Activated CD8-positive, alpha-beta memory T cell treated with anti-CD3 and anti-CD28 coated beads, Interleukin-2, amount 50 U/mL, for 1 hour (primary cell): ENCODE data around the gene CLDN19.
"Not testable (repeated sequence)": the region's sequence is repeated elsewhere in the genome, so short reads cannot be mapped to it uniquely, and the experiment has no call there.

ENCODE experiments used
- DNase-seq: peaks from one replicate; pipeline ENCODE4 v3.0.0-alpha.2; 2020; ENCODE audit errors: extremely low read depth

The CLDN19 gene

DNA sequence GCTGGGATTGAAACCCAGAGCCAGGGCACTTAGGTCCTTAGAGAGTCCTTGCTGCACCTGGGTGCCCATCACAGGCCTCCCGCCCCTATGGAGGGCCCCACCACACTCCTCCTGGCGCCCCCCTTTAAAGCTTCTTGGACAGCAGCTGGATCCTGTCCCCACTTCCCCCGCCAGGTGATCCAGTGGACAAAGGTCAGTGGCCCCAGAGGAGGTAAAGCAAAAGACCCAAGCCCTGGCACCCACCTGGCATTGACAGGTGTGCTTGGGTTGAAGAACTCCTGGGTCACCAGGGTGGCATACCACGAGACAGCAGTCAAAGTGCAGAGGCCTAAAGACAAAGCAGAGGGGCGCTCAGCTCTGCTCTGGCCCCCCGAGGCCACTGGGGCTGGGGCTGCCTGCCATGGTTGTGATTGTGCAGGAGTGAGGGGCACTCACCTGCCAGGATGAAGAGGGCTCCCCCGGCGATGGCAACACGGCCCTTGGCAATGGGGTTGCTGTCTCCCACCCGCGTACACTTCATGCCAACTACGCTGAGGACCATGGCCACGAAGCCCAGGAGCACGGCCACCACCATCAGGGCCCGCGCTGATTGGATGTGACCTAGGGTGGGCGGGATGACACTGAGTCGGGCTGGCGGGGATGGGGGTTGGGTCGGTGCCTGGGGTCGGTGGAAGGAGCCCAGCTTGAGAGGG, 1.9 kb downstream of the CLDN19 start:
- no peak for DNase-seq

DNA sequence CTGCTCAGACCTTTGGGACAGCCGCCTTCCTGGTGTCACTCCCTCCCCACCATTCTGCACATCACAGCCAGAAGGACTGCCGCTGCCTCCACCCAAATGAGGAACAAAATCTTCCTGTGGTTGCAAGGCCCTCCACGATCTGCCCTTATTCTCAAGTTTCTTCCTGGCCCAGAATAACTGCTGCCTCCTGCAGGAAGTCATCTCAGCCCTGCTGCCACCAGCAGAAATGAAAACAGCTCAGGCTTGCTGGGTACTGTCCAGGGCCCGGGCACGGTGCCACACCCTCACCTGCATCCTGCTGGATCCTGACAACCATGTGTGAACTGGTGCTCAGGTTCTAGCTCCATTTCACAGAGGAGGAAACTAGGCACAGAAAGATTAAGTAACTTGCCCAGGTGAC, 2.8 kb downstream of the CLDN19 start:
- no peak for DNase-seq

DNA sequence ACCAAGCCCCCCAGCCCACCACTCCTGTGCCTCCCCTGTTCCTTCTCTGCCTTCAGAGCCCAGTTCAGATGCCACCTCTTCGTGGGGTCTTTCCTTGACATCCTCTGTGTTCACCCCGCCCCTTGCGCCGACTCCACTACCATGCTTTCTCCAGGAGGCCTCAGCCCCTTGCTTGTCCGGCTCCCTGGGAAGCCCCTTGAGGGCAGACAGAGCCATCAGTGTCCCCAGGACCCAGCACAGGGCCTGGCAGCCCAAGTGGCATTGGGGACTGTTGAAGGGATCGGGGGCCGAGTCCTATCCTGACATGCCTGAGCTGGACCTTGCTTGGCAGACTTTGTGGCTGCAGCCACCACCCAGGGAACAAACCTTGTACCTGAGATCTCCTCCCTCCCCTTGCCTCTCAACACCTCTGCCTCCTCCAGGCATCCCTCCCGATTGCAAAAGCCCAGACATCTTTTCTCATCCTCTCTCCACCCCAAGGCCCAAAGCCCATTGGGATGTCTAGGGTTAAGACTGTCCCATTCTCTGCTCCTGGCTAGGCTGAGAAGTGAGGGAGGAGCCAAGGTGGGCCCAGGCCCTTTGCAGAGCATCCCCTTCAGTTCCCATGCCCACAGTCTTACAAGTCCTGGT, 3.4 kb downstream of the CLDN19 start:
- no peak for DNase-seq

DNA sequence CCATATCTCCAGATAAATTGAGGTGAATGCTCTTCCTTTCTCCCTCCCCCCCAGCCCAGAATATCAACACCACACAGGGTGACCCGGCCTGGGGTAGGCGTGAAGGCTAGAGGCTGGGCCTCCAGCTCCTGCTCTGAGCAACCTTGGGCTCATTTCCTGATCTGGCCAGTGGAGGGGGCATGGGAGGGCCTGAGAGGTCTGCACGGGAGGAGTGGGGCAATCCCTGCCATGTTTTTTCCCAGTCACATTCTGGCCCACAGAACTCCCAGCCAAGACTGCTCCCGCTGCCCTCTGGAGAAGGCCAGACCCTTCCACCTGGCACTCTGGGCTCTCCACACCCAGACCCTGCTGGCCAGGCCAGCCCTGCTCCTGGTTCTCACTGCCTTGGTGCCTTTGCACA, 3.9 kb downstream of the CLDN19 start:
- no peak for DNase-seq

DNA sequence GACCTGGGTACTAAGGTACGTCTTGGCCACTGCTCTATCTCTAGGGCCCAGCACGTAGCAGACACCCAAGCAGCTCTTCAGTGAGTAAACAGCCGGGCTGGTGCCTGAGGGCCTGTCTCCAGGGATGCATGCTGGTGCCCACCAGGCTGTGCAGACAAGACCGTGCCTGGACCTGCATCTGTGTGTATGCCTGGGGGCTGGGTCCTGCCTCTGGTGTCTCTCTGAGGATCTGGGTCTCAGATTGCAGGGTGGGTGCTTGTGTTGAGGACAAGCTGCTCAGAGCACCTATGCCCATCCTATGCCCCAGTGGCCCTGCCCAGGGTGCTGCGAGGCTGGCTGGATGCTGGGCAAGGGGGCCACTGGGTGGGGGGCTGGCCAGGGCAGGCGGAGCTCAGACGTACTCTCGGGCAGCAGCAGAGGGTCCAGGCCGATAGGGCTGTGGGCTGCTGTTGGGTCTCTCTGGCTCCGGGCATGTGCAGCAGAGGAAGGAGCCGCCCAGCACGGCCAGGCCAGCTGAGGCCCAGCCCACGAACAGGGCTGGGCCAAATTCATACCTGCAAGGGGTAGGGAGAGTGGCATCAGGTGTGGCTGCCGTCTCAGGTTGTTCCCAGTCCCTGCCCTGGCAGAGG, 4.4 kb downstream of the CLDN19 start:
- no peak for DNase-seq

DNA sequence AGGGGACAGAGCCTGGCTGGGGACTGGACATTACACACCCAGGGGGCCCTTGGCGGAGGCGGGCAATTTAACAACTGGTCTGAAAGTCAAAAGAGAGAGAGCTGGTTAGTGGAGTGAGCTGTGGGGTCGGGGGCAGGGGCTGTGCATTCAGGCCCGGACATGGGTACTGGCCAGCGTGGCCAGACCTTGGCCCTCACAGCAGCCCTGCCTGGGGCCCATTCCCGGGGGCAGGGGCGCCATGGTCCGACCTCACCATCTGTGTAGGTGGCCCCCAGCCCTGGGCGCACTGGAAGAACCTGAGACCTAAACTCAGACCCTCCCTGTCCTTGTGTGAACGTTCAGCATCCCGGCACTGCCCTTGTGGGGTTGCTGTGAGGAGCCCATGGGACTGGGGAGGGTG, 5.0 kb downstream of the CLDN19 start:
- no peak for DNase-seq

DNA sequence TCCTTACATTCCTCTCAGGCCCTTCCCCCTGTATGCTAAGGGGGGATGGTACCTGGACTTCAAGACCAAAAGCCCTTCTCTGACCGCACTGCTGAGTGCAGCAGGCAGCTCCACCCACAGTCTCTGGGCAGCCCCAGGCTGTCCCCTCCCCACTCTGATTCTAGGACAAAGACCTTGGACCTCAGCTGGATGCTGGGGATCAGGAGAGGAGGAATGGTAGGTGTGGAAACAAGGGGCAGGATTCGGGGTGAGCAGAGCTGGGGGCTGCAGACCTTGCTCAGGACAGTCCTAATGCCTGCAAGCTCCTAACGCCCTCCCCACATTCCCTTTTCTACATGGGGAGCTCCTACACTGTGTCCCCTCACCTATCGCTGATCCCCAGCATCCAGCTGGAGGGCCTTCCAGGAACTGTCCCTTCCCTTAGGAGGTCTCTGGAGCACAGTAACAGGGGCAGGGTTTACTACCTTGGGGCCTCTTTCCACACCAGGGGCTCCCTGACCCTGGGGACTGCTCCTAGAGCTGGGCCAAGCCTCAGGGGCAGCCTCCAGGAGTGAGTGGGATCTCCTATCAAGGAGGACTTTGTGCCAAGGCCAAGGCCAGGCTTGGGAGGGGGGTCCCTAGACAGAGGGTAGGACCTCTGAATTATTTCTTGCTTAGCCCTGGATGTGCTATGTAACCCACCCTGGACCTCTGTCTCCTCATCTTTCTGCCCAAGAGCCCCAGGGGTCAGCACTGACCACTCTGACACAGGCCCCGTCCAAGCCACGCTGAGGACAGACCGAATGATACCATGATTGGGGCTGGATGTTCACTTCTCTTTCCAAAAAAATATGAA, 5.6 kb downstream of the CLDN19 start:
- no peak for DNase-seq

DNA sequence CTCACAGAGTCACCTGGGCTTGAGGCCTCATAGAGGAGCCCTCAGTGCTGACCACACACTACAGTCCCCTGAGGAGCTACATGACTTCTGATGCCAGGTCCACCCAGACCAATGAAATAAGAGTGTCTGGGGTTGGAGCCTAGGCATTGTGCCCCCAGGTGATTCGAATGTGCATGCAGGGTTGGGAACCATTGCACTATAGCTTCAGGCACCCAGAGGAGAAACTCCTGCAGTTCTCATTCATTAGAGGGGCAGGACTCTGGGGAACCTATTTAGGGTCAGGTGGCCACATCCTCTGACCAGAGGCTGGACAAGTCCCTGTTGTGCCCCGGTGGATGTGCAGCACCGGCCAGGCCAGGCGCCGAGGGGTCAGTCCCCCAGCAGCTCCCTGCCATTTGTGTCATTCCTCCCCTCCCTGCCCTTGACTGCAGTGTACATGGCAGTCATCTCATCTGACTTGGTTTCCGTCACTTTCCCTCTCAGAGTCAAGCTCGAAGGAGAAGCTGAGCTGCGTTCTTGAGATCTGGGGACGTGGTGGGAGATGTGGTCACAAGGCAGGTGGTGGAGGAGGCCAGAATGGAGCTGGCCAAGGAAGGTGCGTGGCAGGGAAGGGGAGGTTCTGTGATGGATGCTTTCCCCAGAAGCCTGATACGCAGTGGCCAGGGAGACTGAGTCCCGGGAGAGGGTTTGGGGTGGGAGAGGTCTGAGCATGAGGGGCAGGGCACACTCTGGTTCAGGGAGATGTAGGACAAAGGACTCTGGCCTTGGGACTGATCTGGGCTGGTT, 6.4 kb downstream of the CLDN19 start:
- no peak for DNase-seq

DNA sequence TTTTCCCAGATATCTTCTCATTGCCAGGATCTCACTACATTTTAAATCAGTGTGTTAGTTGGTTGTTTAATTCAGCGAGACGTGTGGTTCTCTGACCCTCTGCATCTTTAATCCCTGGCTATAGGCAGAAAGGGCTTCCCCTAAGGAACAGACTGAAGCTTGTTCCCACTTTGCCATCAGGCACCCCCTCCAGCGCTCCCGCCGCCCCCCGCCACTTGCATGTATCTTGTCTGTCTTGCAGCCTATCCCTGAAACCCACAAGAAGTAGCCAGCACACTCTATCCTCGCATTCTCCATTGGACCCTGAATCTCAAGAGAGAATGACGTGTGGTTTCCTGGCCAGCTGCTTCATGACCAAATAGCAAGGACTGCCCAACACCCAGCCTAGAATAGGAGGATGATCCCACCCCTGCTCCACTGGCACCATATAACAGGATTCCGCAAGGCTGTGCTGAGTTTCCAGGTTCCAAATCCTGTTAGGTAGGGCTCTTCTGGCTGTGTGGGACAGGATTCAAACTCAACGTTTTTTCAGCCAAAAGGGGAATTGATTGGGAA, 7.8 kb downstream of the CLDN19 start:
- no peak for DNase-seq

DNA sequence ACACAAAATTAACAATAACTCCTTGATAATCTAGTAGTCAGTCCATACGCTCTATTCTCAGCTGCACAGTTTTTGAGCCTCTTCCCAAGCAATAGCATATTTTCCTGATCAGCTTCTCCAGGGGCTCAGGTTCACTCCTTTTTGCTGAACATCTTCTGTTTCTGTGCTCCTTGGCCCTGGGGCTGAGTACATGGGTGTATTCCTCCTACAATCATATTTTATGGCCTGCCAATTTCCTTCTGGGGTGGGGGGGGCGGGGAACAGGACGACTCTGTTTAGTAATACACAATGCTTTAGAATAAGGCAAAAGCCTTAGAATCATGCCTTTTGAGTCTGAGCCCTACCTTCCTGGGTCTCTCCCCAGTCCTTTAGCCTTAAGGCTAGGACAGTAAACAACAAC, 8.5 kb downstream of the CLDN19 start:
- DNase-seq: no peak

DNA sequence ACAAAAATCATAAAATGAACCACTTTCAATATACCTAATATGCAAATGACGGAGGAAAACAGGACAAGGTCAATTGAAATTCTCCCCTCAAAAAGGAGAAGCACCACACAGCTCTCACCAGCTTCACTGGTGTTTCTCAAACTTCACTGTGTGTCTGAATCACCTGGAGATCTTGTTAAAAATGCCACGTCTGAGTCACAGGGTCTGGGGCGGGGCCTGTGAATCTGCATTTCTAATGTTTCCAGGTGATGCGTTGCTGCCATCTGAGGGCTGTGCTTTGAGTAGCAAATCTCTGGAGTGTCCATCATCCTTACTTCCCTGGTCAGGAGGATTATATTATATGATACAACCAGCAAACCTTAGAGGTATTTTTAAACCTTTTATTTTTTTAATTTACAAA, 9.0 kb downstream of the CLDN19 start:
- no peak for DNase-seq

DNA sequence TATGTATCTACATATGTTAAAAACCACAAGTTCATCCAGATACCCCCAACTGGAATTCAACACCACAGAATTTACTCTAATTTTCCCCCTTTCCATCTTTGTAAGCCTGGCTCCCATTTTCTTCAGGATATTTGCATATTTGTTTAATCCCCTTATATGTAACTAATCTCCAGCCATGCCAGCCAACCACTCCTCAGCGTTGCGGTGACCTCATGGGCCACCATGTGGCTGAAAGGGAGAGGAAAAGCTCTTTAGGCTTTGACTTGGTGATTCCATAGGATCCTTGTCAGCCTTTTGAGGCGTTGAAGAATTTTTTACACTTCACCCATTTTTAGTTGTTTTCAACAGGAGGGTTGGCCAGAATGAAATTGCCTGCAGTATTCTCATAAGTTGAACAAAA, 10.0 kb downstream of the CLDN19 start:
- DNase-seq: no peak

DNA sequence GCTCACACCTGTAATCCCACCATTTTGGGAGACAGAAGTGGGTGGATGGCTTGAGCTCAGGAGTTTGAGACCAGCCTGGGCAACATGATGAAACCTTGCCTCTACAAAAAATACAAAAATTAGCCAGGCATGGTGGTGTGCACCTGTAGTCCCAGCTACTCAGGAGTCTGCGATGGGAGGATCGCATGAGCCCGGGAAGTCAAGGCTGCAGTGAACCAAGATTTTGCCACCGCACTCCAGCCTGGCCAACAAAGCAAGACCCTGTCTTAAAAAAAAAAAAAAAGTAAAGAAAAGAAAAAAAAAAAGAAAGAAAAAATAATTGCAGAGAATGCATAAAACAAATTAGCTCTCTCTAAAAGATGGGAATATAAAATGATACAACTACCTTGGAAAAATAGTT, 14.2 kb downstream of the CLDN19 start:
- not testable (repeated sequence) for DNase-seq

DNA sequence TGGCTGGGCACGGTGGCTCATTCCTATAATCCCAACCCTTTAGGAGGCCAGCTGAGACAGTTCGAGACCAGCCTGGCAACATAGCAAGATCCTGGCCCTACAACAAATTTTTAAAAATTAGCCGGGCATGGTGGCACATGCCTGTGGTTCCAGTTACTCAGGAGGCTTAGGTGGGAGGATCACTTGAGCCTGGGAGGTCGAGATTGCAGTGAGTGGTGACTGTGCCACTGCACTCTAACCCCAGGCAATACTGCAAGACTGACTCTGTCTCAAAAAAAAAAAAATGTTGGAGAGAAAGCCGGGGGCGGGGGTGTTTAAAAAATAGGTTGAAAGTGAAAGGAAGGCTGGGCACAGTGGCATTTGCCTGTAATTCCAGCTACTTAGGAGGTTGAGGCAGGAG, 16.5 kb downstream of the CLDN19 start:
- no peak for DNase-seq

DNA sequence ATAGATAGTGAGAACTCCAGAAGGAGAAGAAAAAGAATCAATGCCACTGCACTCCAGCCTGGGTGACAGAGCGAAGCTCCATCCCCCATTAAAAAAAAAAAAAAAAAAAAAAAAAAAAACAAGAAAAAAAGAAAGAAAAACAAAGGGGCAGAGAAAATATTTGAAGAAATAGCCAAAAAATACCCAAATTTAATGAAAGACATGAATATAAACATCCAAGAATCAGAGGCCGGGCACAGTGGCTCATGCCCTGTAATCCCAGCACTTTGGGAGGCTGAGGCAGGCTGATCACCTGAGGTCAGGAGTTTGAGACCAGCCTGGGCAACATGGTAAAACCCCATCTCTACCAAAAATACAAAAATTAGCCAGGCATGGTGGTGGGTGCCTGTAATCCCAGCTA, 17.6 kb downstream of the CLDN19 start:
- DNase-seq: not testable (repeated sequence)

DNA sequence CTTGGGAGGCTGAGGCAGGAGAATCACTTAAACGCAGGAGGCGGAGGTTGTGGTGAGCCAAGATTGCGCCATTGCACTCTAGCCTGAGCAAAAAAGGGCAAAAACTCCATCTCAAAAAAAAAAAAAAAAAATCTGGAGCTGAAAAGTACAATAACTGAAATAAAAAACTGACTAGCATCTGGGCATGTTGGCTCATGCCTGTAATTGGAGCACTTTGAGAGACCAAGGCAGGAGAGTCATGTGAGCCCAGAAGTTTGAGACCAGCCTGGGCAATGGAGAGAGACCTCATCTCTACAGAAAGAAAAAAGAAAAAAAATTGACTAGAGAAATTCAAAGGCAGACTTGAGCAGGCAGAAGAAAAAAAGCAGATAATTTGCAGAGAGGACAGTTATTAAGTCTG, 18.1 kb downstream of the CLDN19 start:
- DNase-seq: no peak

DNA sequence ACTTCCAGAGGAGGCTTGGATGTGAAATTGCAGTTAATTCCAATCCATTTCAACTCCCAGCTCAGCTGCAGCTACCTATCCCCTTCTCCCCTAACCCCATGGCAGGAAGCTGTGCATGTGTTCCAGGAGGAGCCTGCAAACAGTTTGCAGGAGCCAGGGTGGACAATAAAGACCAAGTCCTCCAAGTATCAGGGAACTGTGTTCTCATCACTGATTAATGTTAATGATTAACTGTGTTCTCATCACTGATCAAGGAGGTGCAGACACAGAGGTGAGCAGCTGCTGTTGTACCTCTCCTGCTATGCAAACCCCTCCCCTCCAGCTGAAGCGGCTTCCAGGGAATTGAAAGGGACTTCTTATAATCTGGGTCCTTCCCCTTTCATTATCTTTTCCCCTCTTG, 19.2 kb downstream of the CLDN19 start:
- no peak for DNase-seq

DNA sequence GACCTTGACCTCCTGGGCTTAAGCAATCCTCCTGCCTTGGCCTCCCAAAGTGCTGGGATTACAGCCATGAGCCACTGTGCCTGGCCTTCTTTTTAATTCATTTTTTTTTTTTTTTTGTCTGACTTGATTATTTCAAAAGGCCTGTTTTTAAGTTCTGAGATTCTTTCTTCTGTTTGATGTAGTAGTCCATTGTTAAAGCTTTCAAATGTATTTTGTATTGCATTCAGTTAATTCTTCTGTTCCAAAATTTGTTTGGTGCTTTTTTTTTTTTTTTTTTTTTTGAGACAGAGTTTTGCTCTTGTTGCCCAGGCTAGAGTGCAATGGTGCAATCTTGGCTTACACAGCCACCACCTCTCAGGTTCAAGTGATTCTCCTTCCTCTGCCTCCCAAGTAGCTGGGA, 25.6 kb downstream of the CLDN19 start:
- not testable (repeated sequence) for DNase-seq

DNA sequence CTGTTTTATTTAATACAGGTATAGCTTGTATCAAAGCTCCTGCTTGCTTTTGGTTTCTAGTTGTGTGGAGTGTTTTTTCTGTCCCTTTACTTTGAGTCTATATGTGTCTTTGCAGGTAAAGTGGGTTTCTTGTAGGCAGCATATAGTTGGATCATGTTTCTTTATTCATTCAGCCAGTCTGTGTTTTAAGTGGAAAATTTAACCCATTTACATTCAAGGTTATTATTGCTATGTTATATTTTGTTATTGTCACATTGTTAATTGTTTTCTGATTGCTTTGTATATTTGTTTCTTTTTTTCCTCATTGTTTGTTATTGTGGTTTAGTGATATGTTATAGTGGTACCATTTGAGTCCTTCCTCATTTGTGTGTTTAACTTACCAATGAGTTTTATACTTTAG, 26.7 kb downstream of the CLDN19 start:
- DNase-seq: no peak

DNA sequence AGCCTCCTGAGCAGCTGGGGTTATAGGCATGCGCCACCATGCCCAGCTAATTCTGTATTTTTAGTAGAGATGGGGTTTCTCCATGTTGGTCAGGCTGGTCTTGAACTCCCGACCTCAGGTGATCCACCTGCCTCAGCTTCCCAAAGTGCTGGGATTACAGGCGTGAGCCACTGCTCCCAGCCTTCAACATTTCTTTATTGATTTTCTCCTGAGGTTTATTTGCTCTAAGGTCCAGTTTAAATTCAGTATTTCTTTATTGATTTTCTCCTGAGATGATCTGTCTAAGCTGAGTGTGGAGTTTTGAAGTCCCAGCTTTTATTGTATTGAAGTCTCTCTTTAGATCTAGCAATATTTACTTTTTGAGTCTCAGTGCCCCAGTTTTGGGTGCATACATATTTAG, 27.2 kb downstream of the CLDN19 start:
- not testable (repeated sequence) for DNase-seq

DNA sequence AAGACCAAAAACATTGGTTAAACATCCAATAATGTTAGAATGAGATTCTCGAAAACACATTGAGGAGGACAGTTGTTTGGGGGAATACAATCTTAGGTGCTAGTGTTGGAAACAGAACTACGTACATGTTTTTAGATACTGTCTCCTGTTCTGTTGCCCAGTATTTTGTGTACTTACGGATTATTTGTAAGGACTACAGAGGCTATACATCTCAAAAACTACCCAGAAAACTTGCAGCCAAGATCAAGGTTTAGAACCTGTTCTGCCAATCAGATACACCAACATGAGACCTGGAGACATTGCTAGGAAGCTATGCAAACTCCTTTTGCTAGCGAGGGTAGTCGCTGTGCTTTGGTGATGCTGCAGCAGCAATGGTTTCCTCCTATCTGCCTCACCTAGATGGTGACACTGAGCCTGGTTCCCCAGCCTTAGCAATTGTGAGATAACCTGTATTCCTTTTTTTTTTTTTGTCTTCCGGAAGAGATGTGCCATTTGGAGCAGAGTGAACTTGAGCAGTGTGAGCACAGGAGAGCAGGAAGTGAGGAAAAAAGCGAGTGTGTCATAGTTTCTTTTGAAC, 36.1 kb downstream of the CLDN19 start:
- DNase-seq: no peak
